ENCODE results near the gene AMPD3.
A peak's percentile ranks its signal among the peaks of the same experiment; 100 is the strongest.

Gene AMPD3

GRCh38 chr11:10453261-10453660, 1.8 kb upstream of the AMPD3 start:
- no peak for DNase-seq (ENCODE audit: low read depth)
- TF ChIP-seq CTCF (conservative IDR thresholded peaks at IDR 0.05; ENCODE audit: low read length), result no peak
- no peak overlapping the region for H3K4me3 ChIP-seq (ENCODE audit: low read length)

GRCh38 chr11:10455637-10456487, 798 bp downstream of the AMPD3 start:
- peak; percentile 58 for DNase-seq (ENCODE audit: low read depth)
- TF ChIP-seq CTCF (conservative IDR thresholded peaks at IDR 0.05; ENCODE audit: low read length), result no peak
- H3K4me3 ChIP-seq (ENCODE audit: low read length), result peak overlapping the region; percentile 47

GRCh38 chr11:10456519-10456918, 1.5 kb downstream of the AMPD3 start:
- TF ChIP-seq CTCF (conservative IDR thresholded peaks at IDR 0.05; ENCODE audit: low read length), result no peak
- DNase-seq (ENCODE audit: low read depth), result no peak
- peak overlapping the region; percentile 47 for H3K4me3 ChIP-seq (ENCODE audit: low read length)

- TF ChIP-seq CTCF (conservative IDR thresholded peaks at IDR 0.05; ENCODE audit: low read length), result no peak
- DNase-seq (ENCODE audit: low read depth), result no peak
- no peak overlapping the region for H3K4me3 ChIP-seq (ENCODE audit: low read length)
Observed at GRCh38 chr11:10457901-10458300, 2.8 kb downstream of the AMPD3 start.

- TF ChIP-seq CTCF (conservative IDR thresholded peaks at IDR 0.05; ENCODE audit: low read length), result no peak
- no peak for DNase-seq (ENCODE audit: low read depth)
- H3K4me3 ChIP-seq (ENCODE audit: low read length), result no peak overlapping the region
Observed at GRCh38 chr11:10459029-10459970, 4.2 kb downstream of the AMPD3 start.

GRCh38 chr11:10460611-10461275, 5.7 kb downstream of the AMPD3 start:
- no peak for DNase-seq (ENCODE audit: low read depth)
- H3K4me3 ChIP-seq (ENCODE audit: low read length), result no peak overlapping the region
- no peak for TF ChIP-seq CTCF (conservative IDR thresholded peaks at IDR 0.05; ENCODE audit: low read length)
